TTC549 (cell line): ENCODE data around the gene INTS7.
A peak's percentile ranks its signal among the peaks of the same experiment; 100 is the strongest.

Source experiments
- FAIRE-seq: peaks from 2 replicates; lab custom pipeline; 2012; peaks lifted over from hg19 to GRCh38; lab: Jason Lieb, UNC

Gene INTS7, protein sequence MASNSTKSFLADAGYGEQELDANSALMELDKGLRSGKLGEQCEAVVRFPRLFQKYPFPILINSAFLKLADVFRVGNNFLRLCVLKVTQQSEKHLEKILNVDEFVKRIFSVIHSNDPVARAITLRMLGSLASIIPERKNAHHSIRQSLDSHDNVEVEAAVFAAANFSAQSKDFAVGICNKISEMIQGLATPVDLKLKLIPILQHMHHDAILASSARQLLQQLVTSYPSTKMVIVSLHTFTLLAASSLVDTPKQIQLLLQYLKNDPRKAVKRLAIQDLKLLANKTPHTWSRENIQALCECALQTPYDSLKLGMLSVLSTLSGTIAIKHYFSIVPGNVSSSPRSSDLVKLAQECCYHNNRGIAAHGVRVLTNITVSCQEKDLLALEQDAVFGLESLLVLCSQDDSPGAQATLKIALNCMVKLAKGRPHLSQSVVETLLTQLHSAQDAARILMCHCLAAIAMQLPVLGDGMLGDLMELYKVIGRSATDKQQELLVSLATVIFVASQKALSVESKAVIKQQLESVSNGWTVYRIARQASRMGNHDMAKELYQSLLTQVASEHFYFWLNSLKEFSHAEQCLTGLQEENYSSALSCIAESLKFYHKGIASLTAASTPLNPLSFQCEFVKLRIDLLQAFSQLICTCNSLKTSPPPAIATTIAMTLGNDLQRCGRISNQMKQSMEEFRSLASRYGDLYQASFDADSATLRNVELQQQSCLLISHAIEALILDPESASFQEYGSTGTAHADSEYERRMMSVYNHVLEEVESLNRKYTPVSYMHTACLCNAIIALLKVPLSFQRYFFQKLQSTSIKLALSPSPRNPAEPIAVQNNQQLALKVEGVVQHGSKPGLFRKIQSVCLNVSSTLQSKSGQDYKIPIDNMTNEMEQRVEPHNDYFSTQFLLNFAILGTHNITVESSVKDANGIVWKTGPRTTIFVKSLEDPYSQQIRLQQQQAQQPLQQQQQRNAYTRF

DNA sequence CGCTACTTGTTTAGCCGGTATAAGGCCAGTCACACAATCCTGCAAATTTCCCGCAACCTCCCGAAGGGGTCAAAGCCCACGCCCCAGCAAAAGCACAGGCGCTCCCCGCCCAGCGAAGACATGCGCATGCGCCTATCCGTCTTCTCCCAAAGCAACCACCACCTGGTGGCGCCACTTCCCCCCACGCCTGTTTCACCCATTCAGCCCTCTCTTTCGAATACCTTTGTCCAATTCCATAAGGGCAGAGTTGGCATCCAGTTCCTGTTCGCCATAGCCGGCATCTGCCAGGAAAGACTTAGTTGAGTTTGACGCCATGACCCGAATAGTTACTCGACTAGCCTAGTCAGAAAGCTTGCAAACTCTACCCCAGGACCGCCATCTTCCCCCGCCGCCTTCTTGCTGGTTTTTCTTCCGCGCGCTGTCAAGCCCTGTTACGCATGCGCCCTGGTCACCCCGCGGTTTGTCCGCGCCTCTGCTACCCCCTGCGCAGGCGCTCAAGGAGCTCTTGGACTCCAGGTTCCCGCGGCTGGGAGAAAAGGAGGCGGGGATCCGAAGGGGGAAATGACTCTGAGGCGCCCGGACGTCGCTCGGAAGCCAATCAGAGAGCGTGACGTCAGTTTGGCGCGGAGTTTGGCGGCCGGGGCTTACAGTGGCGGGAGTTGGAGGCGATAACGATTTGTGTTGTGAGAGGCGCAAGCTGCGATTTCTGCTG is at the start of gene INTS7, which contains the start of gene DTL:
Gene INTS7, minus strand, starts transcription at position 435 of the 712 bp plus-strand sequence. Its CDS starts 120 bp downstream, at position 315.
Gene DTL, plus strand, starts transcription at position 626 of the 712 bp plus-strand sequence. CDS start 143 bp downstream, outside the sequence.
- peak; percentile 99 for FAIRE-seq

DNA sequence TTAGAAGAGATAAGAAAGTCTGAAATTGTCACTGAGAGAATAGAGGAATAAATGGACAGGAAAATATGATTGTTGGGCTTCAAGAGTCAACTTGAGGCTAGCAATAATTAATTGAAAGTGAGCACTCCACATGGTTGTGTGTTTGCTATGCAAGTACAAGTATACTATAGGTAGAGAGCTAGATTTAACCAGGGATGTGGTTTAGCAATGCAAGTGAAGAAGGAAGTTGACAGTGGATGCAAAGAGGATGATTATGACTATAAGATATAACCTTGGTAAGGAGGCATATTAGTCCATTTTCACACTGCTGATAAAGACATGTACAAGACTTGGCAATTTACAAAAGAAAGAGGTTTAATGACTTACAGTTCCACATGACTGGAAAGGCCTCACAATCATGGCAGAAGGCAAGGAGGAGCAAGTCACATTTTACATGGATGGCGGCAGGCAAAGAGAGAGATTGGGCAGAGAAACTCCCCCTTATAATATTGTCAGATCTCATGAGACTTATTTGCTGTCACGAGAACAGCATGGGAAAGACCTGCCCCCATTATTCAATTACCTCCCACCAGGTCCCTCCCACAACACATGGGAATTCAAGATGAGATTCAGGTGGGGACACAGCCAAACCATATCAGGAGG is 47.5 kb upstream of the INTS7 start:
- no peak for FAIRE-seq

DNA sequence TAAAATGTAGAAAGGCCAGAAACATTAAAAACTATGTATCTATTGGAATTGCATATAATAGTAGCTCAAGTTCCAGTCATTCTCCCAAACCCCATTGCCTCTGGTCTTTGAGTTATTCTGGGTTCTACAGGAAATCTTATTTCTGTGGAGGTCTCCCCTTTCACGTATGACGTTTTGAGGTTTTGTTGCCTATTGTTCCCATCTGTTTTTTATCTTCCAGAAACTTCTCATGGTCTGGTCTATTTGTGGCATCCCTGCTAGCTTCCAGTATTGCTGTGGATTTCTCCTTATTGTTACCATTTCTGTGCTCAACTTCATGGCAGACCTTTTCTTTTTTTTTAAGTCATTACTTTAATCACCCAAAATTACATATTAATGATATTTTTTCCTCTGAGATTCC is 43.5 kb upstream of the INTS7 start:
- no peak for FAIRE-seq

DNA sequence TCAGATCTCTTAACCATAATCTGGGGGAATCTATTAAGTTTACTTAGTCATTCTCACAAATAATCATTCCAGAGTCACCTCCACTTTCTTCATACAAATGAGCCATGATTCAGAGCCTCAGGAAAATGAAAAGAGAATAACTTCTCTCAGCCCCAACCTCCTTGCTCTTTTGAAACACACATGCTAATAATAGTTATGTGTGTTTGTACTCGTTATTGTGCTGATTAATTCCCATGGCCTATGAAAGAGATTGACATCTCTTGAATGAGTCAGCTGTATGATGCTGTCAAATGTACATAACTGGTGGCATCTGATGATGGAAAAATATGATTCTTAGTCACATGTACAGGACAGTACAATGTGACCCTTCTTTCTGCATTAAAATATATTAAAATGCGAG is 41.7 kb upstream of the INTS7 start:
- no peak for FAIRE-seq

DNA sequence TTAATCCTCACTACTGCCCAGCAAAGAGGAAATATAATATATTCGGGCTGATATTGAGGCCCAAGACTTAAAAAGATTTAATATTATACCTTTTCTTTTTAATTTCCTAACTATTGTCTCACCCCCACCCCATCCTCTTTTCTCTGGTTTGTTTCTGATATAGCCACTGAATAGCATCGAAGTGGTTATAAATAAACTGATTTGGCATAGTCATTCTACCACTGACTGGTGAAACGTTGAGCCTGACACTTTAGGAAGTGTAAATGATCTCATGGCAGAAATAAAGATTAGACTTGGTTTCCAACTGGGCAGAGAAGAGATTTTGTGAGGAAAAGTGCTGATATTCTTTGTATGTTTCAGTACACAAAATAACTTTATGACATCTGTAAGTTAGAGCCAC is 39.5 kb upstream of the INTS7 start:
- FAIRE-seq, result no peak

DNA sequence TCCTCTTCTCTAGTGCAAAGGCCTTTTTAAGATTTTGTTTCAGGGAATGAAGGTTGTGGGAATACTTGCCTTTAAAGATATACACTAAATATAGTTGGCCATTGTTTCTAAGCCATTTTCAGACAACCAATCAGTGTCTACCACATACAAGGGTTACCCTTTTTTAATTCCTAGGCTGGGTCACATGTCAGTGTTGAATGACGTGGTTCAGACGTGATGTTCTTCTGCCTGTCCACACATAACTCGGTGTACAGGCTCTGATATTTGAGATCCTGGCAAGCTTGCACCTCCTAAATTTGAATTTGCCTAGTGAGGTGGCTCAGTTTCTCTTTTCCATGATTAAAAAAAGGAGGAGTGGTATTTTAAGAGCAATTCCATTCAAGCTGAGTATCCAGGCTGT is 39.0 kb upstream of the INTS7 start:
- no peak for FAIRE-seq

DNA sequence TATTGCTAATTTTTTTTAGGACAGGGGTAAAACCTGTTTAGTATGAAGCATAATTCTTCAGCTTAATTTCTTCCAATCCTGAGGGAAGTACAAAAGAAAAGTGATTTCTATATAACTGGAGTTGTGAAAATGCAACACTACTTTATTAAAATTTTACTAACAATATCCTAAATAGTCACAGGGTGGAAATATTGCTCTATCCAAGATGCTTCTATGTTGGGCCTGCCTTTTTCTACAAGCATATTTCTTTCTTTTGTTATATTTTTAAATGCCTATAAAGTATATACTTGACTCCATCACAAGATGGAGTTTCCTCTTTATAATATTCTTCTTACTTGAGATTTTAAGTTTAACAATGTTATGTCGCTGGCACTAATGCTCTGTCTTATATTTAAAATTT is 38.1 kb upstream of the INTS7 start:
- no peak for FAIRE-seq

DNA sequence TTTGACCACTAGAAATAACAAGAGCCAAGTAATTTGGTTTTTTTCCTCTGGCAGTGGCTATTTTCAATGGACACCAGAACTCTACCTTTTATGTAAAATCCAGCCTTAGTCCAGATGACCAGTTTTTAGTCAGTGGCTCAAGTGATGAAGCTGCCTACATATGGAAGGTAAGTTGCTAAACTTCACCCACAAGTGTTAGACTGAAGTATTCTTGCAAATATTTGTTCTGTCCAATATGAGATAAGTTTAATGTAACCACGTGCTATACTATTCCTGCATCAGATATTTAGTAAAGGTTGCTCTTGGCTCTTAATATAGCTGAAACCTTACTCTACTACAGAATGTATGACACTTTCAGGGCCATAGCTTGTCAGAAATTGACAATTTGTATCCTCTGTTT is 36.7 kb upstream of the INTS7 start:
- FAIRE-seq, result no peak

DNA sequence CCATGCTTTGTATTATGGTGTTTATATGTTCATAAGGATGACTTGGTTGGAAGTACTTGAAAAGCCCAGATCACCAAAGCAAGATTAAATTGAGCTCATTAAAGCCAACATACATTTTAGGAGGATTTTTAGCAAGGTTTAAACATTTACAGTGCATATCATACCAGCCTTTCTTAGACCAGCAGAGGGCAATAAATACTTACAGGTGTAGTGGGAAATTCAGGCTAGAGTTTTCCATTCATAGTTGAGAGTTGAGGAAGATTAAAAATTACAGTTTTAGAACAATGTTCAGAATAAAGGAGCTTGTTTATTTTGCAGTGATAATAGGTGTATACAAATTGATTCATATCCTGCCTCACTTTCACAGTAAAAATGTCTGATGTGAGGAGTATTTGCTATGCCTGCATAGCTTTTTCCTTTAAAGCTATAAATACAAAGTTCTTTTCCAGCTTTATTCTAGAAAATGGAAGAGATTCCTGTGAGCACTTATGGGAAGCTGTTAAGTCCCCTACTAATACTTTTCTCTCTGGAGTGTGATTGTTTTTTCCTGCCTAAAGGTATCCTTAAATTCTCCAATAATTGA is 35.5 kb upstream of the INTS7 start:
- peak; percentile 97 for FAIRE-seq

DNA sequence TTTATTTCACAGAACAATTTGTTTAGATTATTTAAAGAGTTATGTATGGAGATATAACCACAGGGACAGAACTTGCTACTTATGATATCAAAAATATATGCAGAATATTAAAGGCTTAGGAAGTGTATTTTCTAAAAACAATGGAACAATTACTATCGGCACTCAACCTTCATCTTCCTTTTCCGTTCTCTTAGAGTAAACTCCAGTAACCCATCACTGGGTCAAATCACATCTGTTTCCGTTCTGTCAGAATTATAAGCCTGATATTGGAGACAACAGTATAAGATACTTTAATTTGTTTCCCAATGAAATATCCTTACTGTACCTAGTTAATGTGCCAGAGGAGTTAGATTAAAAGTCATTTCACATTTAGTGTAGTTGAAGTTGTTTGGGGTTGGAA is 32.4 kb upstream of the INTS7 start:
- FAIRE-seq, result no peak

DNA sequence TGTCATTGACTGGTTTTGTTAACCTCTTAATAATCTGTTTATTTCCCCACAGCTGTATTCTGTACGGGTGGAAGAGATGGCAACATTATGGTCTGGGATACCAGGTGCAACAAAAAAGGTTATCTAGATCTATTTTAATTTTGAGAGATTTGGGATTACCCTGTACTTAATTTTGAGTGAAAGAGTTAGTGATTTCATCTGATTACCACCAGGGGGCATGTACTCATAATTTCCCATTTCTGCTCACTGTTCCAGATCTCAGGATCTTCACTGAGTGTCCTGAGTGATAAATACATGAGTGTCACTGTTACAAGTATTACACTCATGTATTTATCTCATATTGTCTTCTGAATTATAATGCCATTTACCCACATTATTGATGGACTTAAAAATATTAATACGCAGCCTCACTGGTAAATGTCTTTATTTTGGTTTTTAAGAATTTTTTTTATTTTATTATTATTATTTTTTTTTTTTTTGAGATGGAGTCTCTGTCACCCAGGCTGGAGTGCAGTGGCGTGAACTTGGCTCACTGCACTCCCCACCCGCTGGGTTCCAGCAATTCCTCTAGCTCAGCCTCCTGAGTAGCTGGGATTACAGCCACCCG is 27.6 kb upstream of the INTS7 start:
- FAIRE-seq, result peak; percentile 95

DNA sequence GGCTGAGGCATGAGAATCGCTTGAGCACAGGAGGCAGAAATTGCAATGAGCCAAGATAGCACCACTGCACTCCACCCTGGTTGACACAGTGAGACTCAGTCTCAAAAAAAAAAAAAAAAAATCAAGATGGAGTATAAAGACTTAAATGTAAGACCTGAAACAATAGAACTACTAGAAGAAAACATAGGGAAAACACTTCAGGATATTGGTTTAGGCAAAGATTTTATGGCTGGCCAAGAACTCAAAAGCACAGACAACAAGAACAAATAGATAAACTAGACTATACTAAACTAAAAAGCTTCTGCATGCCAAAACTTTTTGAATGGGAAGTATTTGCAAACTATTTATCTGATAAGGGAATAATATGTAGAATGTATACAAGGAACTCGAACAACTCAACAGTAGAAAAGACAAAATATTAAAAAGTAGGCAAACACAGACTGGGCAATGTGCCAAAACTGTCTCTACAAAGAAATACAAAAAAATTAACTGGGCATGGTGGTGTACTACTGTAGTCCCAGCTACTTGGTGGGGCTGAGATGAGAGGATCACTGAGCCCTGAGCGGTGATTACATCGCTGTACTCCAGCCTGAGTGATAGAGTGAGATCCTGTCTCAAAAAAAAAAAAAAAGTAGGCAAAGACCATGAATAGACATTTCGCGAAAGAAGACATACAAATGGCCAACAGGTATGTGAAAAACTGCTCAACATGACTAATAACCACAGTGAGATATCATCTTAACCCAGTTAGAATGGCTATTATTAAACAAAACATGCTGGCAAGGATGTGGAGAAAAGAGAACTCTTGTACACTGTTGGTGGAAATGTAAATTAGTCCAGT is 25.5 kb upstream of the INTS7 start:
- FAIRE-seq, result peak; percentile 26

DNA sequence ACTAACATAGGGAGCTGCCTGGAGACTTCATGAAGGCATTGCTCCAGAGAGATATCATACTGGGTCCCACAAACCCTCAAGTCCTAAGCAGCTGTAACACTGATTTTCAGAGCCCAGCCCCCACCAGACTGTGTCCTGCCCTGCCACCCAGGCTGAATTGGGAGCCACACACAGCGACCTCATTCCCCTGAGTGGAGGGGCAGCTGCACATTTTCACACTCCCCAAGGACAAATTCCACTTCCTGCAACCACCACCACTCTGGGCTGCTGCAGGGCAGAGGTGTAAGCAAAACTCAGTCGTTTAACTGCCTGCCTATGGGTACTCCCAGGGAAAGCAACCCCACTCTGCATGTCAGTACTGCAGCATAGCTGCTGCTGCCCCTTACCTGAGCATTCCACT is 20.0 kb upstream of the INTS7 start:
- FAIRE-seq, result no peak

DNA sequence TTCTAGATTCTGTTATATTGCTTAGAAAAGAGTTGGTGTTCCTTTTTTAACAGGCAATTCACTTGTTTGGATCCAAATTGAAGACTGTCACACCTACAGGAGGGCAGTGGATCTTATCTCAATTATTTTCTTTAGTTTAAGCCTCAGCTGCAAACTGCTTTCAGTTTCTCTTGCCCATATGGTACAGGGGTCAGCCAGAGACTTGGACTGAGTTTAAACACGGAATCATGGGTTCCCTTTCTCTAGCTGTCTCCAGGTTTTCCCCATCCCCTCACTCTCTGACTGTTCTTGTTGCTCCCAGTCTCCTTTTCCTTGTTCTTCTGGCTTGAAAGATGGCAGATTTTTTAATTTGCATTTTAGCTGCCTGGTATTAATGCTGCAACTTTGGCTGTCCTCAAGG is 18.6 kb upstream of the INTS7 start:
- no peak for FAIRE-seq

DNA sequence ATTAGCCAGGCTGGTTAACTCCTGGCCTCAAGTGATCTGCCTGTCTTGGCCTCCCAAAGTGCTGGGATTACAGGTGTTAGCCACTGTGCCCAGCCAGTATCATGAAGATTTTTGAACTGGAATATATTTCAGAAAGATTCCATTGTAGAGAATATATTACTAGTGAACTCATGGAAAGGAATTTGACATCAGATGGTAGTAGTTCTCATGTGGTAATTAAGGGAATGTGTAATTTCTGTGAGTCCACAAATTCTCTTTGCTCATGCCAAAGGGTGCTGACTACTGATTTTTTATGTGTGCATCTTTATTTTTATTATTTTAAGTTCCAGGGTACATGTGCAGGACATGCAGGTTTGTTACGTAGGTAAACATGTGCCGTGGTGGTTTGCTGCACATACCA is 10.6 kb upstream of the INTS7 start:
- no peak for FAIRE-seq

DNA sequence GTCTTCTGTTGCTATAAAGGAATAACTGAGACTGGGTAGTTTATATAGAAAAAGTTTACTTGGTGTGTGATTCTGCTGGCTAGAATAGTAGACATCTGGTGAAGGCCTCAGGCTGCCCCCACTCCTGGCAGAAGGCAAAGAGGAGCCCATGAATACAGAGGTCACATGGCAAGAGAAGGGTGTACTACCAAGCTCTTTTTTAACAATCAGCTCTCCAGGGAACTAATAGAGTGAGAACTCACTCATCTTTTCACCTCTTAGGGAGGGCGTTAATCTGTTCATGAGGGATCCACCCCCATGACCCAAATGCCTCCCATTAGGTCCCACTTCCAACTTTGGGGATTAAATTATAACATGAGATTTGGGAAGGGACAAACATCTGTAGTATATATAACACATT is 9.5 kb upstream of the INTS7 start:
- no peak for FAIRE-seq

DNA sequence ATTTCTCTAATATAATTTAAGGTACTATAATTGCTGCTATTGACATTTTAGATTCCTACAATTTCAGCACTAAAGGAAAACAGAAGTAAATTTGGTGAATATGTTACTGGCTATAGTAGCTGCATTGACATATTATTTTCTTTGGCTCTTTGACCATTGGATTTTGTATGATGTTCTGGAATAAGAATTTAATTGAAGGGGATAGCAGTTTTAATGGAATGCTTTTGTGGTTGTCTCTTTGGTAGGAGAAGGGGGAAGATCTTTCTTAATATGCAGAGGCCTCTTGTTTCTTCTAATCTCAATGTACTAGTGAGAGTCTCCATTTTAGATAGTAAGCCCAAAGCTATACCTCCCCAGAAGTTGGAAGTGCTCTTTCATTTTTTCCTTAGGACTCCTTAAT is 7.1 kb upstream of the INTS7 start:
- no peak for FAIRE-seq

DNA sequence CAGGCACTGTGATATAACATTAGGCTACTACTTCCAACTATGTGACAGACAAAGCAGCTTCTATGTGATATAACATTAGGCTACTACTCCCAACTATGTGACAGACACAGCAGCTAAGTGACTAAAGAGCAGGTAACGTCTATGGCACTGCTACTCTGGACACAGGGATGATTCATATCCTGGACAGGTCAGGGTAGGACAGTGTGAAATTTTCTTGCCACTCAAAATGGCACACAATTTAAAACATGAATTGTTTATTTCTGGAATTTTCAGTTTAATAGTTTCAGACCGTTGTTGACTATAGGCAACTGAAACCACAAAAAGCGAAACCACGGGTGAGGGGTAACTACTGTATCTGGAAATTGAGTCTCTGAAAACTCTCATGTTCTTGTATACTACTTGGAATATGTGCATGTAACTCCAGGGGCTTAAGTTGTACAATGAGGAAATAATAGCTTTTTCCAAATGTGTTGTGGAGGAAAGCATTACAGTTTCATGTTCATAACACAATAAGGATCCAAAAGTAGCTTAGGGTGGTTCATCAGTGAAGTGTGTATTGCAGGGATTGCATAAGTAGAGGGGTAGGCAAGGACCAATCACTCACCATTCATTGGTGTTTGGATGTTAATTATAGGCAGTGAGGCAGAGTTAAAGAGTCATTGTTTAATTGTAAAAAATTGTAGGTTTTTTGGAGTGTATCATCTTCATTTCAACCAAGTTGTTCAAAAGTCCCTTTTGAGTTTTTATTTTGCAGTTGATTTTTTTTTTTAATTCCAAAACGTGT is 5.5 kb upstream of the INTS7 start:
- FAIRE-seq, result no peak

DNA sequence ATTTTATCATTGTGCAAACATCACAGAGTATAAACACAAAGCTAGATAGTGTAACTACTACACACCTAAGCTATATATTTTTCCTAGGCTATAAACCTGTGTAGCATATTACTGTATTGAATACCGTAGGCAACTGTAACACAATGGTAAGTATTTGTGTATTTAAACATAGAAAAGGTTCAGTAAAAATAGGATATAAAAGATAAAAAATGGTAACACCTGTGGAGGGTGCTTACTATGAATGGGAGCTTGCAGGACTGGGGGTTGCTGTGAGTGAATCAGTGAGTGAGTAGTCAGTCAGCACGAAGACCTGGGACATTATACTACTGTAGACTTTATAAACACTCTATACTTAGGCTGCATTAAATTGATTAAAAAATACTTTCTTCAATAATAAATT is 4.3 kb upstream of the INTS7 start:
- no peak for FAIRE-seq
